ENCODE data around the gene AK4. TPM values are rescaled to one million over a fixed set of nuclear protein-coding genes. Genes with fewer than 3 reads are reported as not detected.

The AK4 gene
- total RNA-seq, 1 donor from 2014 or later = 39.7 TPM

- TF ChIP-seq CTCF (IDR thresholded peaks at IDR 0.05; ENCODE audit: unreplicated experiment) = no peak
- H3K4me1 Mint-ChIP-seq (ENCODE audit: unreplicated experiment) = peaks cover 24% of the 10 kb centered on the region
- peak; percentile 44 for DNase-seq (ENCODE audit: low spot score)
- peaks cover 21% of the 10 kb centered on the region for H3K27me3 Mint-ChIP-seq (ENCODE audit: unreplicated experiment)
- H3K9me3 Mint-ChIP-seq (ENCODE audit: unreplicated experiment) = no peaks in the 10 kb centered on the region
- no peak overlapping the region for H3K27ac Mint-ChIP-seq (ENCODE audit: unreplicated experiment)
- H3K4me3 Mint-ChIP-seq (ENCODE audit: unreplicated experiment) = peak overlapping the region; percentile 89
- H3K36me3 Mint-ChIP-seq (ENCODE audit: low read depth, unreplicated experiment) = peaks cover 4% of the 10 kb centered on the region
Measured at GRCh38 chr1:65147424-65148177, 402 bp upstream of the AK4 start.

GRCh38 chr1:65148548-65149350 is 746 bp downstream of the AK4 start:
- peak; percentile 52 for DNase-seq (ENCODE audit: low spot score)
- peaks cover 24% of the 10 kb centered on the region for H3K4me1 Mint-ChIP-seq (ENCODE audit: unreplicated experiment)

GRCh38 chr1:65149351-65150107 is 1.5 kb downstream of the AK4 start:
- no peak for DNase-seq (ENCODE audit: low spot score)
- Mint-ChIP-seq H3K36me3 (ENCODE audit: low read depth, unreplicated experiment) (peaks cover 4% of the 10 kb centered on the region), H3K27me3 (ENCODE audit: unreplicated experiment) (peaks cover 24% of the 10 kb centered on the region), H3K27ac (ENCODE audit: unreplicated experiment) (peak overlapping the region; percentile 65), H3K4me1 (ENCODE audit: unreplicated experiment) (peaks cover 24% of the 10 kb centered on the region), H3K9me3 (ENCODE audit: unreplicated experiment) (no peaks in the 10 kb centered on the region), H3K4me3 (ENCODE audit: unreplicated experiment) (peak overlapping the region; percentile 92)
- no peak for TF ChIP-seq CTCF (IDR thresholded peaks at IDR 0.05; ENCODE audit: unreplicated experiment)

More at GRCh38 chr1:65148548-65149350, 746 bp downstream of the AK4 start:
- no peak for TF ChIP-seq CTCF (IDR thresholded peaks at IDR 0.05; ENCODE audit: unreplicated experiment)
- Mint-ChIP-seq H3K27me3 (ENCODE audit: unreplicated experiment) (peaks cover 21% of the 10 kb centered on the region), H3K9me3 (ENCODE audit: unreplicated experiment) (no peaks in the 10 kb centered on the region), H3K27ac (ENCODE audit: unreplicated experiment) (peak overlapping the region; percentile 65), H3K4me3 (ENCODE audit: unreplicated experiment) (peak overlapping the region; percentile 92), H3K36me3 (ENCODE audit: low read depth, unreplicated experiment) (peaks cover 4% of the 10 kb centered on the region)

GRCh38 chr1:65150108-65150463 is 2.1 kb downstream of the AK4 start:
- Mint-ChIP-seq H3K27ac (ENCODE audit: unreplicated experiment) (no peak overlapping the region), H3K9me3 (ENCODE audit: unreplicated experiment) (no peaks in the 10 kb centered on the region), H3K27me3 (ENCODE audit: unreplicated experiment) (peaks cover 24% of the 10 kb centered on the region), H3K36me3 (ENCODE audit: low read depth, unreplicated experiment) (peaks cover 4% of the 10 kb centered on the region), H3K4me1 (ENCODE audit: unreplicated experiment) (peaks cover 24% of the 10 kb centered on the region), H3K4me3 (ENCODE audit: unreplicated experiment) (peak overlapping the region; percentile 92)
- TF ChIP-seq CTCF (IDR thresholded peaks at IDR 0.05; ENCODE audit: unreplicated experiment) = no peak
- no peak for DNase-seq (ENCODE audit: low spot score)

Data from endothelial cell (in vitro differentiated cells).